Adrenal gland (tissue), 12 donors: ENCODE data around the gene UPK2. TPM values are rescaled to one million over a fixed set of nuclear protein-coding genes. Genes with fewer than 3 reads are reported as not detected.

Experiments used
- DNase-seq, 7 donors: peaks; one replicate each; pipeline ENCODE4 v3.0.0-alpha.2; 2019 to 2020
- H3K27ac ChIP-seq, 5 donors: fragments of 200-600 bp; sonication (generic) in 4 of 5; 1 replicate in 3 of 5; 2 replicates in 2 of 5; pipeline versions ENCODE4 v1.5.1 to v1.8.0; 2016 to 2020; ENCODE audit warnings: mild to moderate bottlenecking in 1 of 5
- H3K27me3 ChIP-seq: fragments of 200-600 bp; 2 replicates; pipeline ENCODE4 v1.8.0; 2021
- H3K36me3 ChIP-seq, 2 donors: fragments of 200-600 bp; replicated peaks in 1 of 2; 1 replicate in 1 of 2; 2 replicates in 1 of 2; pipeline versions ENCODE4 v1.5.1 to v1.8.0; 2018 to 2022
- H3K4me1 ChIP-seq, 2 donors: fragments of 200-600 bp; replicated peaks in 1 of 2; 1 replicate in 1 of 2; 2 replicates in 1 of 2; pipeline versions ENCODE4 v1.5.1 to v1.8.0; 2018 to 2021
- H3K4me3 ChIP-seq, 4 donors: fragments of 200-600 bp; sonication (generic) in 3 of 4; one replicate each; pipeline ENCODE4 v1.5.1; 2016 to 2018
- H3K9me3 ChIP-seq, 3 donors: fragments of 200-600 bp; sonication (generic) in 1 of 3; replicated peaks in 1 of 3; 1 replicate in 2 of 3; 2 replicates in 1 of 3; pipeline versions ENCODE4 v1.5.1 to v1.8.0; 2016 to 2021
- CTCF ChIP-seq, 6 experiments: fragments of 450-650 bp in 4 of 6; fragments of 200-600 bp in 2 of 6; sonication (generic) in 1 of 6; IDR thresholded peaks; 1 replicate in 5 of 6; 2 replicates in 1 of 6; pipeline versions ENCODE4 v1.5.1 to v1.8.0; 2016 to 2021; ENCODE audit warnings: antibody characterized with exemption in 6 of 6, mild to moderate bottlenecking in 2 of 6, moderate library complexity in 1 of 6
- POLR2A ChIP-seq, 2 donors: fragments of 450-650 bp; IDR thresholded peaks; one replicate each; pipeline ENCODE4 v1.6.1; 2017; ENCODE audit warnings: antibody characterized with exemption in 2 of 2, mild to moderate bottlenecking in 2 of 2, moderate library complexity in 1 of 2
- WGBS, 4 donors: extraction: QIAGEN DNeasy Blood & Tissue Kit in 2 of 4; methylation state at CpG; one replicate each; pipeline versions ENCODE4 v1.1.5 to v1.1.7; 2013 to 2017; 5-methylcytosine and 5-hydroxymethylcytosine counted together
- intact Hi-C, 2 donors: fragments of 100-400 bp; cut with DNase I; formaldehyde crosslinking; loops; one replicate each; pipeline versions ENCODE4 v1.14.1 to v1.15.0; 2022 to 2023
- polyA plus RNA-seq, 3 donors: library from polyadenylated mRNA; stranded (reverse); fragments of 200-250 nt in 2 of 3; fragments of 350-450 nt in 1 of 3; fragmentation: Illumina TruSeq in 1 of 3; extraction: RNeasy Lipid Tissue Mini Kit (QIAGEN cat#74804) in 1 of 3; gene quantifications; one replicate each; pipeline ENCODE4 v1.2.3, GENCODE V29; 2013 to 2014
- total RNA-seq, 9 donors: library from RNA; depleted of rRNA in 4 of 9; stranded (reverse); fragments of >200 nt in 4 of 9; fragments of 120-200 nt in 1 of 9; fragmentation: NEBNext Ultra II Directional in 1 of 9; extraction: Animal tissue kit (Norgen Biotek cat#: 25700) in 1 of 9; gene quantifications; one replicate each; pipeline versions ENCODE4 v1.1.0 to v1.2.4, GENCODE V29; 2013 to 2023
- donor health status: healthy with polysubstance abuse.
- donor health status: Bipolar disorder and iron deficiency.
- donor health status: DM: yes; HTN: yes; CAD: no.
- donor health status: DM: no; HTN: no; CAD: no.
- donor health status: DM: no; HTN: no; CAD: no.
- donor health status: DM: yes; HTN: yes; CAD: no.

Gene UPK2
- total and polyA plus RNA-seq, 12 donors, result 0.39 to 1.0 (median 0.64) TPM; not detected in 9

- TF ChIP-seq POLR2A (IDR thresholded peaks at IDR 0.05) (no peak), CTCF (IDR thresholded peaks at IDR 0.05) (no peak)
- Histone ChIP-seq H3K9me3 (no peaks in the 10 kb centered on the region), H3K4me3 (no peak overlapping the region), H3K27ac (no peak overlapping the region), H3K4me1 (no peaks in the 10 kb centered on the region), H3K27me3 (no peaks in the 10 kb centered on the region), H3K36me3 (no peaks in the 10 kb centered on the region)
- intact Hi-C loops, result no loop called here
- DNase-seq, result no peak
- 63 to 74% (median 71%) methylated on average over 11 of the region's 11 CpGs for WGBS, 4 donors
Observed at GRCh38 chr11:118938491-118939403, 17.4 kb upstream of the UPK2 start.

GRCh38 chr11:118939404-118939915 lies 16.6 kb upstream of the UPK2 start:
- no peaks in the 10 kb centered on the region for H3K27me3 ChIP-seq
- H3K4me1 ChIP-seq, result no peaks in the 10 kb centered on the region
- no peak overlapping the region for H3K4me3 ChIP-seq
- H3K36me3 ChIP-seq, result no peaks in the 10 kb centered on the region
- TF ChIP-seq POLR2A (IDR thresholded peaks at IDR 0.05) (no peak), CTCF (IDR thresholded peaks at IDR 0.05) (no peak)
- no peaks in the 10 kb centered on the region for H3K9me3 ChIP-seq
- WGBS, 4 donors, result 56 to 70% (median 60%) methylated on average over 7 to 8 of the region's 8 CpGs
- DNase-seq, result no peak
- no peak overlapping the region for H3K27ac ChIP-seq
- intact Hi-C loops, result no loop called here

- no peaks in the 10 kb centered on the region for H3K36me3 ChIP-seq
- H3K4me3 ChIP-seq, result no peak overlapping the region
- peak in 3 of 7 donors; percentile 21 to 32 (median 29) for DNase-seq
- WGBS, 4 donors, result 54 to 73% (median 55%) methylated on average over 8 to 13 of the region's 13 CpGs
- H3K27ac ChIP-seq, result no peak overlapping the region
- no peaks in the 10 kb centered on the region for H3K4me1 ChIP-seq
- no peak for TF ChIP-seq CTCF (IDR thresholded peaks at IDR 0.05)
- TF ChIP-seq POLR2A (IDR thresholded peaks at IDR 0.05), result no peak
- no peaks in the 10 kb centered on the region for H3K27me3 ChIP-seq
- intact Hi-C loops, result no loop called here
- H3K9me3 ChIP-seq, result no peaks in the 10 kb centered on the region
Observed at GRCh38 chr11:118939953-118940598, 16.0 kb upstream of the UPK2 start.

GRCh38 chr11:118947091-118947490 lies 9.0 kb upstream of the UPK2 start:
- Histone ChIP-seq H3K4me1 (no peaks in the 10 kb centered on the region), H3K27ac (no peak overlapping the region), H3K4me3 (no peak overlapping the region), H3K27me3 (no peaks in the 10 kb centered on the region), H3K36me3 (no peaks in the 10 kb centered on the region), H3K9me3 (no peaks in the 10 kb centered on the region)
- no peak for DNase-seq
- intact Hi-C loops, result no loop called here
- 34 to 64% (median 37%) methylated on average over 1 to 2 of the region's 2 CpGs for WGBS, 4 donors
- no peak for TF ChIP-seq CTCF (IDR thresholded peaks at IDR 0.05)
- no peak for TF ChIP-seq POLR2A (IDR thresholded peaks at IDR 0.05)
